ENCODE results near the gene BRD8.

The BRD8 gene

DNA sequence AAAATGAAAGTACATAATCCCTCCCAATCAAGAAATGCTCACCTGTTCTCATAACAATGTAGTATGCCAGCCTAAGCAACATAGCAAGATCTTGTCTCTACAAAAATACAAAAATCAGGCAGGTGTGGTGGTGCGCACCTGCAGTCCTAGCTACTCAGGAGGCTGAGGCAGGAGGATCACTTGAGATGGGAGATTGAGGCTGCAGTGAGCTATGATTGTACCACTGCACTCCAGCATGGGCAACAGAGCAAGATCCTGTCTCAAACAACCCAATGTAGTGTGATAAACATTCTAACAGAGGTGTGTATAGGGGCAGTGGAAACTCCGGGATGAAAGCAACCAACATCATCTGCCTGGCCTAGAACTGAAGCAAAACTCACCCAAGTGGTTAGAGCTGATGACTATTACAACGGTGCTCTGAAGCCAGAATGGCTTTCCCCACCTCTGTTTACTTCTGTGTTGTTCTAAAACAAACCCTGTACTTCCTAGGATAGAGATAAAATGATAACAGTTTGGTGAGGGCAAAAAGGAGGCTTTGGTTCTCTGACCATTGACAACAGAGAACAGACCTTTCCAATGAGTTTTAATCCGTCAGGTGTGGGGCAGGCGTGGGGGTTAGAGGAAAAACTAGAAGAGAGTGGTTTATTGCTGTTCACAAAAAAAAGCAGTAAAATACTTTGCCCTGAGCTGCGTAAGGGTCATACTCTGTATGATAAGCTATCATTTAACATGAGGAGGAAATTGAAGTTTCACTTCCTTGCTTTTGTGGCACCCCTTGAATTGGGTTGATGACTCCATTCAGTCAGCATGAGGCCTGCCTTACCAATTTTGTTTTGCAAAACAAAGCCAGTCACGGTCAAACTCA is 75.7 kb downstream of the BRD8 start:
- DNase-seq: no peak

DNA sequence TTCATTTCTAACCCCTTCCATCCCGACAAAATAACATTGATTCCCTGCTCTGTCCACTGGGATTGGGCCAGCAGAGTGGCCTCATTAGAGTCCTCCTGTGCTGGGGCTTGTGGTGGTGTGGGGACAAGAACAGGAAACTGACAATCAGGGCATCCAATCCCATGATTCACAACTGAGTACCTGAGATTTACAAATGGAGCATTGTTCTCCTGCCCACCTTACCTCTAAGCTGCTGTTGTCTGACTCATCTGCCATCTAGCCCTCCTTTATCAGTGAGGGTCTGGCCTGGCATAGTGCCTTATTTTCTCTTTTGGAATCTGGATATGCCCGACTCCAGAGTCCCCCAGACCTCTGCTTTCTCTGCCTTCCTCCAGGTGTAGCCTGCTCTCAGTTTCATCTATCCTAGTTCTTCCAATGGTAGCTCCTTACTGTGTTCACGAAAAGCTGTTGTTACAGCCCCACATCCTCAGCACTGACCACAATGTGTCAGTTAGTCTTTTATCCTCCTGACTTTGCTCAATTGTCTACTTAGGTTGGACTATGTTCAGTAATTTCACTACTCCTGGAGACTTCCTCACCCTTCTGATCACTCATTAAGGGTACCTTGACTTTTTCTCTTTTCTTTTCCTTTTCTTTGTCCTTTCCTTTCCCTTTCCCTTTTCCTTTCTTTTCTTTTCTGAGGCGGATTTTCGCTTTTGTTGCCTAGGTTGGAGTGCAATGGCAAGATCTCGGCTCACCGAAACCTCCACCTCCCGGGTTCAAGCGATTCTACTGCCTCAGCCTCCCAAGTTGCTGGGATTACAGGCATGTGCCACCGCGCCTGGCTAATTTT is 81.2 kb downstream of the BRD8 start:
- no peak for DNase-seq

DNA sequence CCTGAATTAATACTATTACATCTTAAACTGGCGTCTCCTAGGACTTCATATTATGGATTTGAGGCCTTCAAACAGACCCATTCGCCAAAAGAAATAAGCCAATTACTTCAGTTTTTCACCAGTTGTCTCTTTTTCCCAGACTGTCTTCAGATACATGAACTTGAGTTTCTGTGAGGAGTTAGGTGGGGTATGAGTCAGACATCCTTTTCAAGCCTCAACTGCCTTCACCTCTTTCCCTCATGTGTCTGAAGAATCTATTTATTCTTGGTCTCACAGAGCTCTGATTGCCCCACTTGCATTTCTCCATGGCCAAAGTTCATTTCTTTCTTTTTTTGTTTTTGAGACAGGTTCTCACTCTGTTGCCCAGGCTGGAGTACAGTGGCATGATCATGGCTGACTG is 82.1 kb downstream of the BRD8 start:
- DNase-seq: no peak

DNA sequence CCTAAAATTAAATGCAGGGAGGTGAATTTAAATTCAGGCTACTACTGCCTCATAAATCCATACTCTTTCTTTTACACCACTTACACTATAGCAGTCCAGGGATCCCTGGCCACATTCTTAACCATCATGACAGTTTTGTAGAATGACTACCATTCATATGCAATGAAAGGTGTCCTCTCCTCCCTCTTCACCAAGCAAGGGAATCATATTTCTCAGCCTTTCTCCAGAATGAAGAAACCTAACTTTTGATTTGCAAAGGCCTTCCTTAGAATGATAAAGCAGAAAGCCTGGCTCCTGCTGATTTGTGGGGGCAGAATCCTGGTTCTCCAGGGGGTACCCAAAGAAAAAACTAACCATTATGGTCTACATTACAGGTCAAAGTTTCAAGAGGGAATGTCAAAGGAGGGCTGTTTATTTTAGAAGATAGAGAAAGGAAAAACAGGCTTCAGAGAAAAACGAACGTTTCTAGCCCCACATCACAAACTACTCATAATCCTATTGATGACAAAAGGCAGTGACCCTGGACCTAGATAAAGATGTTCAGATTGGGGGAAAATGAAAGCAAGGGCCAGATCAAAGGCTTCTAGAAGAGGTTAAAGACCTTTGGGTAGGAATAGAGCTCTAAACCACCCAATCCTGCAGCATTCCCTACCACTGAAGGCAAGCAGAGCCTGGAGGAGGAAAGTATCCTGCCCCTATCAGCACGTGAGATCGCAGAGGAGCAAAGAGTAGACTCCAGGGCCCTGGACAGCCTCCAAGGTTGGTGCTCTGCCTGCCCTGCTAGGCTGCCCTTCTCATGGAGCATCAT is 83.1 kb downstream of the BRD8 start:
- no peak for DNase-seq

DNA sequence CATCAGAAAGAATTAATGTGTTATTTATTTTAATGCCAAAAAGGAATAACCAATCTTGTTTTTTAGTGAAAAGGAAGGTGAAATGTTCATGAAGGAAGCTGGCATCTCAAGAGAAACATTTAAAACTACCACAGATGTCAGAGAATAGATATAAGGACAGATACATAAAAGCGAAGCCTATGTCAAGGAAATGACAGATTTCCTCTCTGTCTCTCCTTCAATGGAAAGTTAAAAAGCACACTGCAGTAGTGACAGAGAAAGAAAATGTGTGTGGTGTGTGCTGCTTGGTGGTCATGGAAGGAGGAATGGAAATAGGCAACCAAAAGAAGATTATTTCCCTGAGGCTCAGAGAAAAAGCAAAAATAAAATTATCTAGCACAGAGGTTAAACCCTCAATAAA is 85.4 kb downstream of the BRD8 start:
- no peak for DNase-seq

DNA sequence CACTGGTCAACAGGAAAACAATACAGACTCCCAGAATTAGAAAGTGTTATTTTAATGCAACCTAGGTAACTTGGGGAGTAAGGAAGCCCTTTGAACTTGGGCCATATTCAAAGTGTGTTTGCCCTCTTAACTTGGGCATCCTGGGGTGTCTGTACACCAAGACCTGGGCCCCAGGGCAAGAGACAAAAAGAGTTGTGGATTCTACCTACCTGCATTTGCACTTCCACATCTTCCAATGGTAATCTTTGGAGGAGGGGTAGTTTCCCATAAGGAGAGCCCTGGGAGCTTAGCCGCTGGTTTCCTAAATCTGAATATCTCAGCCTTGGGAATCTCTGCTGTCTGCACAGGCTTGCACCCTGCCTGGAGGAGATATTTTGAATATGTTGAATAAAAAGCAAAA is 86.1 kb downstream of the BRD8 start:
- DNase-seq: no peak

DNA sequence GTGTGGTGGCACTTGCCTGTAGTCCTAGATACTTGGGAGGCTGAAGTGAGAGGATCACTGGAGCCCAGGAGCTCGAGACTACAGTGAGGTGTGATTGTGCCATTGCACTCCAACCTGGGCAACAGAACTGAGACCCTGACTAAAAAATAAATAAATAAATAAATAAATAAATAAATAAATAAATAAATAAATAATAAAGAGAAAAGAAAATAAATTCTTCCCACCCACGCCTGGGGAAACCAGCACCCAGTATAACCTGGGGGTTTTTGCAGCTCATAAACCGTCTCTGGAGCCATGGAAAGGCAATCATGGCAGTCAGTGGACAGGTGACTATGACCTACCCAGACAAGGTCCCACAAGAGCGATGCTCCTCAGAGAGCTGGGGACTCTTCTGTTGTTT is 86.7 kb downstream of the BRD8 start:
- DNase-seq: no peak
